Smooth muscle cell (in vitro differentiated cells): ENCODE results near the gene PYGO2. TPM values are rescaled to one million over a fixed set of nuclear protein-coding genes. Genes with fewer than 3 reads are reported as not detected.

ENCODE experiments used
- DNase-seq: peaks from one replicate; lab custom pipeline; 2025; ENCODE audit not compliant: unreplicated experiment; lab: John Stamatoyannopoulos, UW
- H2AFZ ChIP-seq: fragments of 200-600 bp; sonication (generic); 2 replicates; pipeline ENCODE4 v1.6.0; 2016; ENCODE audit warnings: antibody characterized with exemption, low read depth, mild to moderate bottlenecking
- H3F3A ChIP-seq: fragments of 200-600 bp; sonication (generic); 2 replicates; pipeline ENCODE4 v1.6.0; 2017; ENCODE audit warnings: antibody characterized with exemption, low read depth
- H3K27ac ChIP-seq: fragments of 200-600 bp; sonication (generic); 2 replicates; pipeline ENCODE4 v1.5.1; 2016; ENCODE audit warnings: low read depth, mild to moderate bottlenecking
- H3K27me3 ChIP-seq: fragments of 200-600 bp; sonication (generic); 2 replicates; pipeline ENCODE4 v1.6.1; 2016; ENCODE audit warnings: low read depth, mild to moderate bottlenecking
- H3K36me3 ChIP-seq: fragments of 200-600 bp; sonication (generic); 2 replicates; pipeline ENCODE4 v1.5.1; 2016; ENCODE audit warnings: low read depth
- H3K4me1 ChIP-seq: fragments of 200-600 bp; sonication (generic); 2 replicates; pipeline ENCODE4 v1.5.1; 2016; ENCODE audit warnings: low read depth
- H3K4me2 ChIP-seq: fragments of 200-600 bp; sonication (generic); 2 replicates; pipeline ENCODE4 v1.6.0; 2016; ENCODE audit warnings: mild to moderate bottlenecking
- H3K4me3 ChIP-seq: fragments of 200-600 bp; sonication (generic); 2 replicates; pipeline ENCODE4 v1.5.1; 2016; ENCODE audit warnings: mild to moderate bottlenecking
- H3K79me2 ChIP-seq: fragments of 200-600 bp; sonication (generic); 2 replicates; pipeline ENCODE4 v1.6.0; 2016; ENCODE audit warnings: low read depth, mild to moderate bottlenecking
- H3K9ac ChIP-seq: fragments of 200-600 bp; sonication (generic); 2 replicates; pipeline ENCODE4 v1.6.0; 2016; ENCODE audit warnings: low read depth
- H3K9me3 ChIP-seq: fragments of 200-600 bp; sonication (generic); replicated peaks from 2 replicates; pipeline ENCODE4 v1.5.1; 2016; ENCODE audit warnings: low read depth
- H4K20me1 ChIP-seq: fragments of 200-600 bp; sonication (generic); 2 replicates; pipeline ENCODE4 v1.6.0; 2016; ENCODE audit warnings: low read depth
- WGBS: methylation state at CpG from one replicate; pipeline ENCODE4 v1.1.7; 2016; ENCODE audit warnings: low lambda C conversion rate; 5-methylcytosine and 5-hydroxymethylcytosine counted together
- polyA plus RNA-seq: library from polyadenylated mRNA; unstranded; fragments of >200 nt; fragmentation: Nextera tagmentation; extraction: Ambion mirVana; gene quantifications from 2 replicates; pipeline ENCODE4 v1.2.1, GENCODE V29; 2016
- total RNA-seq: library from RNA; depleted of rRNA; stranded (reverse); fragments of >200 nt; gene quantifications from 2 replicates; pipeline ENCODE4 v1.2.3, GENCODE V29; 2014
- TF ChIP-seq, protein P1 (sequence below): fragments of 200-600 bp; sonication (generic); IDR thresholded peaks from 2 replicates; pipeline ENCODE4 v1.5.1; 2017; ENCODE audit warnings: borderline replicate concordance, mild to moderate bottlenecking, antibody characterized with exemption; ENCODE audit not compliant: insufficient read depth, poor library complexity, severe bottlenecking

Gene PYGO2
- total and polyA plus RNA-seq, 2 experiments from 2014 or later: 18.4 to 27.9 TPM

DNA sequence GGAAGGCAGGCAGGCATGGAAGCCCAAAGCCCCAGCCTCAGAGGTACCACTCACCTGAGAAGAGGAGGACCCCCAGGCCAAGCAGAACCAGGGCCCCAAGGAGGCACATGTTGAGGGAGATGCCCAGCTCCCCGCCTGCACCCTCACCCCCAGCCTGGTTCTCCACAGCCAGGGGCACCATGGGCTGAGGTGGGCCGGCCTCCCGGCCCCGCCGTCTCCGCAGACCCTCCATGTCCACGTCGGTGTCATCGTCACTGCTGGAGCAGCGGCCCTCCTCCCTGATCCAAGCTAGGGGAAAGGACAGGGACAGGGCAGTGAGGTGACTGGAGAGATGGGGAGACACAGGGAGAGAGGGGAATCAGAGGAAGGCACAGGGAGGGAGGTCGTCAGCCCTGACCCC, 13.5 kb downstream of the PYGO2 start:
- no peak for DNase-seq
- Histone ChIP-seq H3K9me3 (no peaks in the 10 kb centered on the region), H3K4me2 (no peak overlapping the region), H3K4me1 (no peaks in the 10 kb centered on the region), H3K27ac (no peak overlapping the region), H4K20me1 (peaks cover 18% of the 10 kb centered on the region), H3K36me3 (no peaks in the 10 kb centered on the region), H3F3A (no peaks in the 10 kb centered on the region), H3K79me2 (no peaks in the 10 kb centered on the region), H2AFZ (no peak overlapping the region), H3K4me3 (no peak overlapping the region), H3K9ac (no peak overlapping the region), H3K27me3 (no peaks in the 10 kb centered on the region)
- 97% methylated on average over 11 of the region's 11 CpGs for whole genome bisulfite sequencing
- TF ChIP-seq, protein P1, sequence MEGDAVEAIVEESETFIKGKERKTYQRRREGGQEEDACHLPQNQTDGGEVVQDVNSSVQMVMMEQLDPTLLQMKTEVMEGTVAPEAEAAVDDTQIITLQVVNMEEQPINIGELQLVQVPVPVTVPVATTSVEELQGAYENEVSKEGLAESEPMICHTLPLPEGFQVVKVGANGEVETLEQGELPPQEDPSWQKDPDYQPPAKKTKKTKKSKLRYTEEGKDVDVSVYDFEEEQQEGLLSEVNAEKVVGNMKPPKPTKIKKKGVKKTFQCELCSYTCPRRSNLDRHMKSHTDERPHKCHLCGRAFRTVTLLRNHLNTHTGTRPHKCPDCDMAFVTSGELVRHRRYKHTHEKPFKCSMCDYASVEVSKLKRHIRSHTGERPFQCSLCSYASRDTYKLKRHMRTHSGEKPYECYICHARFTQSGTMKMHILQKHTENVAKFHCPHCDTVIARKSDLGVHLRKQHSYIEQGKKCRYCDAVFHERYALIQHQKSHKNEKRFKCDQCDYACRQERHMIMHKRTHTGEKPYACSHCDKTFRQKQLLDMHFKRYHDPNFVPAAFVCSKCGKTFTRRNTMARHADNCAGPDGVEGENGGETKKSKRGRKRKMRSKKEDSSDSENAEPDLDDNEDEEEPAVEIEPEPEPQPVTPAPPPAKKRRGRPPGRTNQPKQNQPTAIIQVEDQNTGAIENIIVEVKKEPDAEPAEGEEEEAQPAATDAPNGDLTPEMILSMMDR: no peak

DNA sequence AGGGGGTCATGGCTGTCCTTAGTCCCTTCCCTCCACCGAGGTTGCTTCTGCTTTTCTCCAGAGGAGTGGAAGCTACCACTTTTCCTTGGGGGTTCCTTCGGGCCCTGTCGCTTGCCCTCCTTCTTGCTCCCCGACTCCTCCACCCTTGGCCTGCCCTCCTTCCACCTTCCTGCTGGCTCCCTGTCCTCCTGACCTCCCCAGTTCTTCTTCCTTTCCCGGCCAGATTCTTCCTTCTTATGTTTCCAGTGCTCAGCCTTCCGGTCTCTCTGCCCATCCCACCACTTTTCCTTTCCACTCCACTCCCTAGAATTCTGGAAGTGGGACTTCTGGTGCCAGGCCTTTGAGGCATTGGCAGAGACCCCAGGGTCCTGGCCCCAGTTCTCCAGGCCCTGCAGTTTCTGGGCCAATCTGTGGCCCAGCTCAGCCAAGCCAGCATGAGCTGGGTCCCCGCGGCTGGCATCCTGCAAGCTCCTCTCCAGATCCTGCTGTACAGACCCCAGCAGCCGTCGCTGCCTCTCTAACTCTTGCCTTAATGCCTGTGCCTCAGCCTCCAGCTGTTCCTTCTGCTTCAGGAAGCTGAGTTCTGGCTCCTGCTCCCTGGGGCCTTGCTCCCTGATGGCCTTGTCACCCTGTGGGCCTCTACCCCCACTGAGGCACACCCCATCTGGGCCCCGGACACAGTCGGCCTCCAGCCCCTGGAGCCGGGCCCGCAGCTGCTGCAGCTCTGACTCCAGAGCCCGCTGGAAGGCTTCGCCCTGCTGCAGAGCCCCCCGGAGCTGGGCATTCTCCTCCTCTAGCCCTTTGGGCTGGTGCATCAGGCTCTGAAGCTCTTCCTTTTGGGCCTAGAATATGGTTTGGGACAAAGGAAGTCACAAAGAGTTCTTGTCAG, 15.4 kb downstream of the PYGO2 start:
- H3K4me3 ChIP-seq: no peak overlapping the region
- H3K9me3 ChIP-seq: no peaks in the 10 kb centered on the region
- H3K4me1 ChIP-seq: peaks cover 2% of the 10 kb centered on the region
- H3K27me3 ChIP-seq: no peaks in the 10 kb centered on the region
- H3F3A ChIP-seq: no peaks in the 10 kb centered on the region
- H3K9ac ChIP-seq: no peak overlapping the region
- no peaks in the 10 kb centered on the region for H3K79me2 ChIP-seq
- no peak overlapping the region for H3K27ac ChIP-seq
- no peak overlapping the region for H3K4me2 ChIP-seq
- H3K36me3 ChIP-seq: no peaks in the 10 kb centered on the region
- peaks cover 4% of the 10 kb centered on the region for H4K20me1 ChIP-seq
- no peak overlapping the region for H2AFZ ChIP-seq
- DNase-seq: no peak
- TF ChIP-seq, protein P1: no peak
- whole genome bisulfite sequencing: 97% methylated on average over 17 of the region's 17 CpGs

DNA sequence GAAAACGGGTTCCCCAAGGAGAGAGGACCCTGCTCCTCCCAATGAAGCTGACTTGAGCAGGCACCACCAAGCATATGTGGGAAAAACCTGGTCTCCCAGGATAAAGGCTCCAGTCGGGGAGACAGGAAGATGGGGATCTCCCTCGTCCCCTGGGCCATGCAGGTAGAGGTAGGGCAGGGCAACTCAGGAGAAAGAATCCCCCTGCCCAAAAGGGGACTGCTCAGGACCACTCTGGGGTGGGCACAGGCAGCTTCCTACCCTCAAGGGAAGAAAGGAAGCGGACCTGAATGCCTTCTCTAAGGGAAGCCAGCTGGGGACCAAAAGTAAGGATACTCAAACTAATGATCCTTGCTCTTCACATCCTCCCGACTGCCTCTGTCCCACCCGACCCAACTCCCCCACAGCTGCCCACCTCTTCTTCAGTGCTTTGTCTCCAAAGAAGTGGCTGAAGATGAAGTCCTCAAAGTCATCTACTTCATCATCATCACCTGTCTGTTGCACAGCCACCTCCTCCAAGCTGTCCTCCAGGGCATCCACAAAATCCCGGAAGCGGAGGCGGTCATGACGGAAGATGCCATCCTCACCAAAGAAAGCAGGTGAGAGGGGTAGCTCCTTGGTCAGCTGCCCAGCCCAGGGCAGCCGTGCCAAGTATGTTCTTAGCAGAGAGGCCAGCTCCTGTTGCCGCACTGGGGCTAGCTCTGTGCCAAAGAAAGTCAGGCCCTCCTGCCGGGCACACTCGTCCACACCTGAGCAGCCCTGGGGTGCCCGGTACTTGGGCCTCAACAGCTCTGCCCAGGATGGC, 16.2 kb downstream of the PYGO2 start:
- TF ChIP-seq, protein P1: no peak
- no peak overlapping the region for H3K9ac ChIP-seq
- H3K27ac ChIP-seq: no peak overlapping the region
- no peaks in the 10 kb centered on the region for H3K79me2 ChIP-seq
- WGBS: 87% methylated on average over 15 of the region's 15 CpGs
- DNase-seq: no peak
- H4K20me1 ChIP-seq: no peaks in the 10 kb centered on the region
- peaks cover 10% of the 10 kb centered on the region for H3K4me1 ChIP-seq
- H3F3A ChIP-seq: no peaks in the 10 kb centered on the region
- no peak overlapping the region for H3K4me2 ChIP-seq
- no peaks in the 10 kb centered on the region for H3K36me3 ChIP-seq
- no peaks in the 10 kb centered on the region for H3K27me3 ChIP-seq
- H3K9me3 ChIP-seq: no peaks in the 10 kb centered on the region
- no peak overlapping the region for H2AFZ ChIP-seq
- H3K4me3 ChIP-seq: no peak overlapping the region
